Medulla oblongata (tissue), 1 donor: ENCODE measurements around the gene TLCD2.
"Not testable (repeated sequence)": the region's sequence is repeated elsewhere in the genome, so short reads cannot be mapped to it uniquely, and the experiment has no call there.

Source experiments
- DNase-seq: peaks from one replicate; pipeline ENCODE4 v3.0.0-alpha.2; 2015; ENCODE audit errors: extremely low spot score

Gene TLCD2

GRCh38 chr17:1718362-1719165 lies 8.4 kb upstream of the TLCD2 start:
- no peak for DNase-seq

DNA sequence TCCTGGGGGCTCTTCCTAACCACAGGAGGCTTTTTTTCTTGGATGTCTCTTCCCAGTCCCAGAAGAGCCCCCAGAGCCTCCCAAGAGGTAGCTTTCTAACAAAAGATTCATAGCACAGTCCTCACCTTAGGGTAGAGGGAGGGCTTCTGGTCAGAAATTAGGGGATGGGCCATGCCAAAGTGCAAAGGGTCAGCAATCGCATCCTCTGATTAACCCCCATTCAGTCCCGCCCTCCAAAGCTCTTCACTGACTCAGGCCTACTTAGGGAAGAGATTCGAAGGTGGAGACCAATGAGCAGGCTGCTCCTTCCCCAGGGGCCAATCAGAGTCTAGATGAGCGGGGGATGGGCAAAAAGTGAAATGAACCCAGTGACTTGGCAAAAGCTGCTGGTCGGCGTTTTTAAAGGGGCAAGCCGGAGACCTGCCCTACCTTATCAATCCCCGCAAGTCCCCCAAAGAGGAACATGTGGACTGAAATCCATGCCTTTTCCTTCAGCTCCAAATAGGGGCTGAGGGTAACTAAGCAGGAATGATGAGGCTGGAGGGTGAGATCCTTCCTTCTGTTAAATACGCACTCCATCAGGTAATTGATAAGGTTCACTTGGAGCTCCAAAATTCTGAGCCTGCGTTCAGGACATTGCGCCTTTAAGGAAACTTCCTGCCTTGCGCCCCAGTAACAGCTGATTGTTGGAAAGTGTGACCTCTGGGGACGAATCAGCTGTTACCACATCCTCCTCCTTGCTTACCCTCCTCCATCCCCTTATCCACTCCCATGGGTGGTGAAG lies 6.9 kb upstream of the TLCD2 start:
- peak; percentile 98 for DNase-seq

GRCh38 chr17:1716076-1716911 lies 6.1 kb upstream of the TLCD2 start:
- peak; percentile 100 for DNase-seq

GRCh38 chr17:1715803-1716075 lies 5.6 kb upstream of the TLCD2 start:
- no peak for DNase-seq

GRCh38 chr17:1714980-1715802 lies 5.0 kb upstream of the TLCD2 start:
- peak; percentile 59 for DNase-seq

DNA sequence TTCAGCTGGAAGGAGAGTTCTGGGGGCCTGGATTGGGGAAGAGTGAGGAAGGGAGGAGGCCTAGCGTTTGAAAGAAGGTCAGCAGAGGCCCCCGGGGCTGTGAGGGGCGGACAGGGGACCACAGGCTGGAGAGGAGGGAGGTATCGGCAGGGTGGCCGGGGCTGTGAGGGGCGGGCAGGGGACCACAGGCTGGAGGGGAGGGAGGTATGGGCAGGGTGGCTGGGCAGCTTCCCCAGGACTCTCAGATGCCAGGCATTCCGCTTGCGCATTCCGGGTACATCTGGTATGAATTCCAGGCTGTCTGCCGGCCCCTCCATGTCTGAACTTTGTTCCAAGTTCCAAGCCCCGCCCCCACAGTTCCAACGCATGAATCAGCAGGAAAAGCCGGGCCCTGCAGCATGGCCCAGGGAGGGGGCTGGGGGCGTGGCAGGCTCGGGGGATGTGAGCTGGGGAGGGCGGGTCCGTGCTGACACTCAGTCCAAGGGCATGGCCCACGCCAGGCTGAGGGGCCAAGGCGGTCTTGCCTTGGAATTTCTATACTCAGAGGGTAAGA lies 4.3 kb upstream of the TLCD2 start:
- DNase-seq = peak; percentile 87

GRCh38 chr17:1713878-1714426 lies 3.8 kb upstream of the TLCD2 start:
- no peak for DNase-seq

DNA sequence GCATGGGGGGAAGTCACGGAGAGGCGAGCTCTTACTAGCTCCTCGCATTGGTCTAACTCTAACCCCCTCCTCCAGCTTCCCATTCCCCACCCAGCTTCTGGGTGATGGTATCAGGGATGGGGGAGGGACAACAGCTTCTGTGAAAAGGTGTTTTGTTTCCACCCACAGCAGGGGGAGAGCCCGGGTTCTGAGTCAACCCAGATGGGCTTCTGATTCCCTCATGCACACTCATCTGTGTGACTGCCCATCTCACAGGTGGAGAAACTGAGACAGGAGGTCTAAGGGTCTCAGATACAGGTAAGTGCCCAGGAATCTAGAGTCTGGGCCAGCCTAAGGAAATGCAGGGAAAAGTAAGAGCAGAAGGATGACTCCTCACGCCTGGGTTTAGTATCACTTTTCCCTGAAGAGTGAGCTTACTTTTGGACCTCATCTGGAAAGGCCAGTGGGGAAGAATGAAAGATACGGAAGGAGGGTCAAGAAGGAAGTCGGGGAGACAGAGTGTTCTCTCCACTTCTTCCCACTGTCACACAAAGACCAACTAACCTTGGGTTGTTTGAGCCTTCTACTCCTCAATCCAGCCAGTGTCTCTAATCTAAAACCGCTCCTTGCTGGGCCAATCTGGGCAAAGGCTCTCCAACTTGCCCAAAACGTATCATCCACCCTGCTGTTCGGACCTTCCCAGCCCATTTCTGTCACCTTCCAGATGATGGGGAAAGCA lies 3.1 kb upstream of the TLCD2 start:
- no peak for DNase-seq

GRCh38 chr17:1712271-1712670 lies 2.1 kb upstream of the TLCD2 start:
- DNase-seq = no peak

DNA sequence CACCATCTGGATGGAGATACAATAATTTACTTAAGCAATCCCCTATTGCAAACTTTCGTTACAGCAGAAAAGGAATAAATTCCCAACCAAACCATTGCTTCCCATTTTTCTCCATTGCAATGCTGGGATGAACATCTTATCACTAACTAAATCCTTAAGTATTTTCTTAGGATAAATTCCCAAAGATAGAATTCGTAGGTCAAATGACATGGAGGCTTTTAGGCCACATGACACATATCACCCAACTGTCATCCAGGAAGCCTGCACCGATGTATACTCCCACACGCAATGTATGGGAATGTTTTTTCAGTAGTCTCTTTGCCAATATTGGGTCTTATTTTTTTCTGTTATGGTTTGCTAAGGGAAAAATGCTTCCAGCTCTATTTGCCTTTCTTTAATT lies 1.6 kb upstream of the TLCD2 start:
- no peak for DNase-seq

DNA sequence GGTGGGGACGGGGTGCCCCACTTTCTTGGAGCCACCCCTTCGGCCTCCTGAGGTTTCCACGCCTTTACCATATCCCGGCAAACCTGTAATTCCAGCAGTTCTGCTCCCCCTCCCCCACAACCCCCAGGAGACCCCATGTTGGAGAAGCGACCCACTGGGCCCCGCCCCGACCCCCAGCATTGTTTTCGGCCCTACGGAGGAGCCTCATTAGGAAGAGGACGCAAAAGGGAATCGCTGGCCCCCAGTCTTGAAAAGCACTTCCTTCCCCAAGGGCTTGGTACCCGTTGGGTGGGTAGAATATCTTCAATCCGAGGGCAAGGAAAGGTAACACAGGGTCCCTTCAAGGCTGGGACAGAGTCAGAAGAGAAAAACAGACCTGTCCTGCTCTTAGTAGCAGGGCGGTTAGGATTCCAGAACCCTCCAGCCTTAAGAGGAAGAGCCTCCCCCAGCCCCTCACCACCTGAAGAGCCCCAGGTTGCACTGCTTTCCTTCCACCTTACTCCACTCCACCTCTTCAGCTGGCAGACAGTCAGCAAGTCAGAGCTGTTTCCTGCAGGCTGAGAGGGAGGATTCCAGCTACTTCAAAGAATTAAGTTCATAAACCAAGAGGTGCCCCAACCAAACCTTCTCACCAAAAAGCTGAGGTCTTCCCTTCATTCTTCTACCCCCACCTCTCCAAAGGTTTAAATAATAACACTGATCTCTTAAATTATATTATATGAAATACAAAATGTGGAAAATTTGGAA lies 803 bp upstream of the TLCD2 start:
- DNase-seq = no peak

DNA sequence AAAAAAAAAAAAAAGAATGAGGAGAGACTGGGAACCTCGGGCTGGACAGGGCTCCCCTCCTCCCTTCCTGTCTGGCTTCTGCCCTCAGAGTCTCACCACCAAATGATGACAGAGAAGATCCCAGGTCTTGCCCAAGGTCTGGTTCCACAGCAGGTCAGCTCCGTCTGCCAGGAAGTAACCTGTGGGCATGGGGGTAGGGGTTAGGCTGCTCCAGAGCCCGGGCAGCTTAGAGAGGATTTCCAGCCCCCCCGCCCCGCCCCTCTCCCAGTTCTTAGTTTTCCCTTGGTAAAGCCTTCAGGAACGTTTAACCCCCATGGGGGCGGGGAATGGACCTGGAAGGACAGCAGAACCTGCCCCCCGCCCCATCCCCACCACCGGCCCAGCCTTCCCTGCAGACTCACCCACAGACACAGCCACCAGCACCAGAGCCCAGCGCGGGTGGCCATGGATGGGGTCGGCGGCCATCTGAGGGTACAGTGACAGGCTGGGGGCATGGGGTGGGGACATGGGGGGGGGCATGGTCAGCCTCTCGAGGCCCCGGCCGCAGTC lies 700 bp downstream of the TLCD2 start:
- DNase-seq = no peak

- DNase-seq = not testable (repeated sequence)
Measured at GRCh38 chr17:1708791-1709346, 1.3 kb downstream of the TLCD2 start.

GRCh38 chr17:1707107-1707506 lies 3.1 kb downstream of the TLCD2 start:
- no peak for DNase-seq

DNA sequence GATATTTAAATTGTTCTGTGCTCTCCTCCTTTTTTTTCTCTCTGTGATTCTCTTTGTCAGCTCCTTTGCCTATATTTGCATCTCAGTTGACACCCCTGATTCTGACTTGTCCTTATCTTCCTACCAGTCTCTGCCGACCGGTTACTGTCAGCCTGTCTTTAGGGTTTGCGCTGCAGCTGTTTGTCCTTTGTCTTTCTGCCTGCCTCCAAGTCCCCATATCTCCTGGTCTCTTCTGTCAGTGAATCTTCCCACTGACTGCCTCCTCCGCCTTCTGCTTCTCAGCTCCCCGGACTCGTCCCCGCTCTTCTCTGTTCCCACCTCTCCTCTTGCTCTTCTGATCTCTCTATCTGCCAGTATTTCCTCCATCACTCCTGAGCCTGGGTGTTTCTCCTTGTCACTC lies 5.2 kb downstream of the TLCD2 start:
- DNase-seq = no peak

- DNase-seq = no peak
Measured at GRCh38 chr17:1703063-1703462, 7.1 kb downstream of the TLCD2 start.

DNA sequence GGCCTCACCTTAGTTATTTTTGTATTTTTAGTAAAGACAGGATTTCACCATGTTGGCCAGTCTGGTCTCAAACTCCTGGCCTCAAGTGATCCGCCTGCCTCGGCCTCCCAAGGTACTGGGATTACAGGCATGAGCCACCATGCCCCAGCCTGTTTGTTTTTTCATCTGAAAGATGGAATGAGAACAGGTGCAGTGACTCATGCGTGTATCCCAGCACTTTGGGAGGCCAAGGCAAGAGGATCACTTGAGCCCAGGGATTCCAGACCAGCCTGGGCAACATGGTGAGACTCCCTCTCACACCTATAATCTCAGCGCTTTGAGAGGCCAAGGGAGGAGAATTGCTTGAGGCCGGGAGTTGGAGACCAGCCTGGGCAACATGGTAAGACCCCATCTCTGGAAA lies 10.3 kb downstream of the TLCD2 start:
- not testable (repeated sequence) for DNase-seq

DNA sequence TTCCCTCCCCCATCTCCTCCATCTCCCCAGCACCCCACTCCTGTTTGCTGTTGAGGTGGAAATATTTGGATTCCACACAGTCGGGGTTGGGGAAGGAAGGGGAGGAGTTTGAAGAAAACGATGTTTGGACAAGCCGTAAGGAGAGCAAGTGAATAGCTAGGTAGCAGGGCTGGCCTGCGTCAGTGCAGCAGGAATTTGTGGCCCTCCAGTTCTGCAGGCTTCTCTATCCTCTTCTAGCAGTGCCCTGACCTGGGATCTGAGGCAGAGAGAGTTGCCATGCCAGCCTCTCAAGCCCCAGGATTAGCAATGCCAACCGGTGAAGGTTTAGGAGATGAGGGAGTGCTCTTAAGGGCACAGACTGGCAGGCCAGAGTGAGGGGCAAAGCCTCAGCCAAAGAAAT lies 12.5 kb downstream of the TLCD2 start:
- DNase-seq = no peak

GRCh38 chr17:1695365-1695764 lies 14.8 kb downstream of the TLCD2 start:
- no peak for DNase-seq
